ENCODE data around the gene GRIN2D.

GRIN2D gene

DNA sequence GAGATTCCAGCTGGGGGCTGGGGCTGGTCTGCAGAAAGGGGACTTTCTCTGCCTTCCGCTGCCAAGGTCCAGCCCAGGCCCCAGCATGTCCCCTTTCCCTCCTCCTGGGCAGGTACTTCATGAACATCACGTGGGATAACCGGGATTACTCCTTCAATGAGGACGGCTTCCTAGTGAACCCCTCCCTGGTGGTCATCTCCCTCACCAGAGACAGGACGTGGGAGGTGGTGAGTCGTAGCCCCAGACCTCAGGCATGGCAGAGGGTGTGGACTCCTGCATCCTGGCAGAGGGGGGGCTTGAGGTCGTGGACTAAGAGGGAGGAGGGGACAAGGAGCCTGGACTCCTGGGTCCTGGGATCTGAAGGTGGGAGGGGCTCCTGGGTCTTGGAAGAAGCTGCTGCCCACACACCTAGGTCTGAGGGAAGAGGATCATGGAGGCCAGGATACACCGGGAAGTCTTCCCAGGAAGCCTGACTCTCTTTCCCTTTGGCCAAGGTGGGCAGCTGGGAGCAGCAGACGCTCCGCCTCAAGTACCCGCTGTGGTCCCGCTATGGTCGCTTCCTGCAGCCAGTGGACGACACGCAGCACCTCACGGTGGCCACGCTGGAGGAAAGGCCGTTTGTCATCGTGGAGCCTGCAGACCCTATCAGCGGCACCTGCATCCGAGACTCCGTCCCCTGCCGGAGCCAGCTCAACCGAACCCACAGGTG is 20.6 kb downstream of the GRIN2D start (continued):
- TF ChIP-seq, protein P1, sequence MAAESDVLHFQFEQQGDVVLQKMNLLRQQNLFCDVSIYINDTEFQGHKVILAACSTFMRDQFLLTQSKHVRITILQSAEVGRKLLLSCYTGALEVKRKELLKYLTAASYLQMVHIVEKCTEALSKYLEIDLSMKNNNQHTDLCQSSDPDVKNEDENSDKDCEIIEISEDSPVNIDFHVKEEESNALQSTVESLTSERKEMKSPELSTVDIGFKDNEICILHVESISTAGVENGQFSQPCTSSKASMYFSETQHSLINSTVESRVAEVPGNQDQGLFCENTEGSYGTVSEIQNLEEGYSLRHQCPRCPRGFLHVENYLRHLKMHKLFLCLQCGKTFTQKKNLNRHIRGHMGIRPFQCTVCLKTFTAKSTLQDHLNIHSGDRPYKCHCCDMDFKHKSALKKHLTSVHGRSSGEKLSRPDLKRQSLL (tag by site-specific recombination; IDR thresholded peaks at IDR 0.05) = no peak
- no peak for TF ChIP-seq ZNF214 (tag by site-specific recombination; IDR thresholded peaks at IDR 0.05; ENCODE audit: borderline replicate concordance)
- TF ChIP-seq GLIS2 (tag by site-specific recombination; IDR thresholded peaks at IDR 0.05) = peak; percentile 40
- TF ChIP-seq, protein P2, sequence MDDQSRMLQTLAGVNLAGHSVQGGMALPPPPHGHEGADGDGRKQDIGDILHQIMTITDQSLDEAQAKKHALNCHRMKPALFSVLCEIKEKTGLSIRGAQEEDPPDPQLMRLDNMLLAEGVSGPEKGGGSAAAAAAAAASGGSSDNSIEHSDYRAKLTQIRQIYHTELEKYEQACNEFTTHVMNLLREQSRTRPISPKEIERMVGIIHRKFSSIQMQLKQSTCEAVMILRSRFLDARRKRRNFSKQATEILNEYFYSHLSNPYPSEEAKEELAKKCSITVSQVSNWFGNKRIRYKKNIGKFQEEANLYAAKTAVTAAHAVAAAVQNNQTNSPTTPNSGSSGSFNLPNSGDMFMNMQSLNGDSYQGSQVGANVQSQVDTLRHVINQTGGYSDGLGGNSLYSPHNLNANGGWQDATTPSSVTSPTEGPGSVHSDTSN (CRISPR knock-in tag; IDR thresholded peaks at IDR 0.05) = no peak
- peak; percentile 34; the same call in 1 of the 2 replicates for TF ChIP-seq ZIC2 (tag by site-specific recombination; IDR thresholded peaks at IDR 0.05)
- TF ChIP-seq, protein P3, sequence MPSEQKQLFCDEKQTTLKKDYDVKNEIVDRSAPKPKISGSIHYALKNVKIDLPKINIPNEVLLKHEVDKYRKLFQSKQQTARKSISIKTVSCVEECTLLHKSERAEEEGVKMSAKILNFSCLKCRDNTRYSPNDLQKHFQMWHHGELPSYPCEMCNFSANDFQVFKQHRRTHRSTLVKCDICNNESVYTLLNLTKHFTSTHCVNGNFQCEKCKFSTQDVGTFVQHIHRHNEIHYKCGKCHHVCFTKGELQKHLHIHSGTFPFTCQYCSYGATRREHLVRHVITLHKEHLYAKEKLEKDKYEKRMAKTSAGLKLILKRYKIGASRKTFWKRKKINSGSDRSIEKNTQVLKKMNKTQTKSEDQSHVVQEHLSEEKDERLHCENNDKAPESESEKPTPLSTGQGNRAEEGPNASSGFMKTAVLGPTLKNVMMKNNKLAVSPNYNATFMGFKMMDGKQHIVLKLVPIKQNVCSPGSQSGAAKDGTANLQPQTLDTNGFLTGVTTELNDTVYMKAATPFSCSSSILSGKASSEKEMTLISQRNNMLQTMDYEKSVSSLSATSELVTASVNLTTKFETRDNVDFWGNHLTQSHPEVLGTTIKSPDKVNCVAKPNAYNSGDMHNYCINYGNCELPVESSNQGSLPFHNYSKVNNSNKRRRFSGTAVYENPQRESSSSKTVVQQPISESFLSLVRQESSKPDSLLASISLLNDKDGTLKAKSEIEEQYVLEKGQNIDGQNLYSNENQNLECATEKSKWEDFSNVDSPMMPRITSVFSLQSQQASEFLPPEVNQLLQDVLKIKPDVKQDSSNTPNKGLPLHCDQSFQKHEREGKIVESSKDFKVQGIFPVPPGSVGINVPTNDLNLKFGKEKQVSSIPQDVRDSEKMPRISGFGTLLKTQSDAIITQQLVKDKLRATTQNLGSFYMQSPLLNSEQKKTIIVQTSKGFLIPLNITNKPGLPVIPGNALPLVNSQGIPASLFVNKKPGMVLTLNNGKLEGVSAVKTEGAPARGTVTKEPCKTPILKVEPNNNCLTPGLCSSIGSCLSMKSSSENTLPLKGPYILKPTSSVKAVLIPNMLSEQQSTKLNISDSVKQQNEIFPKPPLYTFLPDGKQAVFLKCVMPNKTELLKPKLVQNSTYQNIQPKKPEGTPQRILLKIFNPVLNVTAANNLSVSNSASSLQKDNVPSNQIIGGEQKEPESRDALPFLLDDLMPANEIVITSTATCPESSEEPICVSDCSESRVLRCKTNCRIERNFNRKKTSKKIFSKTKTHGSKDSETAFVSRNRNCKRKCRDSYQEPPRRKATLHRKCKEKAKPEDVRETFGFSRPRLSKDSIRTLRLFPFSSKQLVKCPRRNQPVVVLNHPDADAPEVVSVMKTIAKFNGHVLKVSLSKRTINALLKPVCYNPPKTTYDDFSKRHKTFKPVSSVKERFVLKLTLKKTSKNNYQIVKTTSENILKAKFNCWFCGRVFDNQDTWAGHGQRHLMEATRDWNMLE (tag by site-specific recombination; conservative IDR thresholded peaks at IDR 0.05; ENCODE audit: low read depth) = no peak
- TF ChIP-seq ZNF2 (tag by site-specific recombination; IDR thresholded peaks at IDR 0.05) = no peak
- no peak for TF ChIP-seq ZNF155 (tag by site-specific recombination; IDR thresholded peaks at IDR 0.05)
- TF ChIP-seq, protein P4, sequence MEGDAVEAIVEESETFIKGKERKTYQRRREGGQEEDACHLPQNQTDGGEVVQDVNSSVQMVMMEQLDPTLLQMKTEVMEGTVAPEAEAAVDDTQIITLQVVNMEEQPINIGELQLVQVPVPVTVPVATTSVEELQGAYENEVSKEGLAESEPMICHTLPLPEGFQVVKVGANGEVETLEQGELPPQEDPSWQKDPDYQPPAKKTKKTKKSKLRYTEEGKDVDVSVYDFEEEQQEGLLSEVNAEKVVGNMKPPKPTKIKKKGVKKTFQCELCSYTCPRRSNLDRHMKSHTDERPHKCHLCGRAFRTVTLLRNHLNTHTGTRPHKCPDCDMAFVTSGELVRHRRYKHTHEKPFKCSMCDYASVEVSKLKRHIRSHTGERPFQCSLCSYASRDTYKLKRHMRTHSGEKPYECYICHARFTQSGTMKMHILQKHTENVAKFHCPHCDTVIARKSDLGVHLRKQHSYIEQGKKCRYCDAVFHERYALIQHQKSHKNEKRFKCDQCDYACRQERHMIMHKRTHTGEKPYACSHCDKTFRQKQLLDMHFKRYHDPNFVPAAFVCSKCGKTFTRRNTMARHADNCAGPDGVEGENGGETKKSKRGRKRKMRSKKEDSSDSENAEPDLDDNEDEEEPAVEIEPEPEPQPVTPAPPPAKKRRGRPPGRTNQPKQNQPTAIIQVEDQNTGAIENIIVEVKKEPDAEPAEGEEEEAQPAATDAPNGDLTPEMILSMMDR (tag by site-specific recombination; IDR thresholded peaks at IDR 0.05) = no peak
- TF ChIP-seq ZNF707 (tag by site-specific recombination; IDR thresholded peaks at IDR 0.05) = no peak
- no peak for TF ChIP-seq ZNF600 (tag by site-specific recombination; IDR thresholded peaks at IDR 0.05)

DNA sequence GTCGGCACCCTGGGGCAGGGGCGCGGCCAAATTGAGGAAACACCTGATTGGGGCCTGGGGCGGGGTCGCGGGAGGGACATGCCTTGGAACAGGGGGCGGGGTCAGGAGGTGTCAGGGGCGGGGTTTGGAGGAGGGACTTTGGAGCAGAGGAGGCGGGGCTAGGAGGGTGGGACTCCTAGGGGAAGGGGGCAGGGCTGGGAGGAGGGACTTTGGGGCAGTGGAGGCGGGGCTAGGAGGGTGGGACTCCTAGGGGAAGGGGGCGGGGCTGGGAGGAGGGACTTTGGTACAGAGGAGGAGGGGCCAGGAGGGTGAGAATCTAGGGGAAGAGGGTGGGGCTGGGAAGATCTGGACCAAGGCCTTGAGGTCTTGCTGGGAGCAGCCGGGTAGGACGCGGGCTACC is 21.9 kb downstream of the GRIN2D start:
- POLR2A ChIA-PET = interaction anchor here (1.1 to 1.6 kb wide), 3 partner anchors 24 to 54 kb away, joined by 4 to 9 read pairs (median 6); partner anchors contain the start of genes KDELR1, SYNGR4 and TMEM143
- Histone ChIP-seq H3K27ac (ENCODE audit: extremely low read depth, low read depth, low read length) (no peak overlapping the region), H3K4me1 (ENCODE audit: control insufficient read depth, insufficient read depth, low read length) (peaks cover 8% of the 10 kb centered on the region; the same call in 1 of the 2 replicates), H3K36me3 (ENCODE audit: control insufficient read depth in 2 of 2, insufficient read depth in 1 of 2, low read length in 2 of 2) (no peaks in the 10 kb centered on the region), H3K9me3 (ENCODE audit: control insufficient read depth, insufficient read depth, low read depth, low read length) (no peaks in the 10 kb centered on the region), H3K4me3 (ENCODE audit: low read depth, low read length) (no peak overlapping the region)
- CTCF ChIA-PET = interaction anchor here (1.8 to 2.7 kb wide), 2 partner anchors 10 to 24 kb away, joined by 4 to 10 read pairs; partner anchors contain the start of gene KDELR1
- TF ChIP-seq ZSCAN30 (tag by site-specific recombination; IDR thresholded peaks at IDR 0.05) = no peak
- TF ChIP-seq KLF9 (tag by site-specific recombination; IDR thresholded peaks at IDR 0.05; ENCODE audit: low read depth) = 0 out of 2 replicates have a peak, but pooled peaks have one; percentile 14
- TF ChIP-seq SP2 (tag by site-specific recombination; IDR thresholded peaks at IDR 0.05) = peak; percentile 6; the same call in 1 of the 2 replicates
